Suprapubic skin (tissue), 4 donors: ENCODE results near the gene TNFRSF8. TPM values are rescaled to one million over a fixed set of nuclear protein-coding genes. Genes with fewer than 3 reads are reported as not detected.
"Not testable (repeated sequence)": the region's sequence is repeated elsewhere in the genome, so short reads cannot be mapped to it uniquely, and the experiment has no call there.

ENCODE experiments used
- DNase-seq, 2 donors: peaks; one replicate each; pipeline ENCODE4 v3.0.0-alpha.2; 2019; ENCODE audit warnings: low spot score in 2 of 2
- H3K27ac ChIP-seq: fragments of 200-600 bp; sonication (generic); one replicate; pipeline ENCODE4 v1.5.1; 2019
- H3K27me3 ChIP-seq: fragments of 200-600 bp; sonication (generic); one replicate; pipeline ENCODE4 v1.5.1; 2019
- H3K36me3 ChIP-seq: fragments of 200-600 bp; sonication (generic); one replicate; pipeline ENCODE4 v1.5.1; 2019
- H3K4me1 ChIP-seq: fragments of 200-600 bp; sonication (generic); one replicate; pipeline ENCODE4 v1.5.1; 2019
- H3K4me3 ChIP-seq: fragments of 200-600 bp; sonication (generic); one replicate; pipeline ENCODE4 v1.5.1; 2019; ENCODE audit warnings: mild to moderate bottlenecking
- H3K9me3 ChIP-seq: fragments of 200-600 bp; sonication (generic); one replicate; pipeline ENCODE4 v1.5.1; 2019
- CTCF ChIP-seq, 2 donors: fragments of 200-600 bp in 1 of 2; fragments of 450-650 bp in 1 of 2; sonication (generic) in 1 of 2; IDR thresholded peaks; one replicate each; pipeline ENCODE4 v1.5.1; 2016 to 2019; ENCODE audit warnings: antibody characterized with exemption in 2 of 2, mild to moderate bottlenecking in 1 of 2, moderate library complexity in 1 of 2
- EP300 ChIP-seq: sonication (generic); formaldehyde crosslinking; IDR thresholded peaks from one replicate; pipeline ENCODE4 v1.6.1; 2017; ENCODE audit warnings: antibody characterized with exemption
- POLR2A ChIP-seq, 2 donors: fragments of 450-650 bp; IDR thresholded peaks; one replicate each; pipeline ENCODE4 v1.6.1; 2017; ENCODE audit warnings: antibody characterized with exemption in 2 of 2, mild to moderate bottlenecking in 2 of 2, moderate library complexity in 2 of 2
- POLR2AphosphoS5 ChIP-seq, 3 donors: sonication (generic); formaldehyde crosslinking; IDR thresholded peaks; one replicate each; pipeline ENCODE4 v1.6.1; 2017; ENCODE audit warnings: antibody characterized with exemption in 3 of 3
- WGBS: methylation state at CpG from one replicate; pipeline ENCODE4 v1.1.5; 2018; 5-methylcytosine and 5-hydroxymethylcytosine counted together
- total RNA-seq, 4 donors: library from RNA; depleted of rRNA; stranded (reverse); fragments of >200 nt; gene quantifications; one replicate each; pipeline ENCODE4 v1.1.0, GENCODE V29; 2016

Gene TNFRSF8
- total RNA-seq, 4 donors from 2014 or later = 0.30 to 1.2 (median 0.75) TPM

- WGBS = 80% methylated on average over 7 of the region's 7 CpGs
- Histone ChIP-seq H3K4me1 (no peaks in the 10 kb centered on the region), H3K4me3 (no peak overlapping the region), H3K27me3 (peaks cover 3% of the 10 kb centered on the region), H3K27ac (no peak overlapping the region), H3K36me3 (no peaks in the 10 kb centered on the region), H3K9me3 (no peaks in the 10 kb centered on the region)
- no peak for DNase-seq
- TF ChIP-seq EP300 (no peak), POLR2AphosphoS5 (IDR thresholded peaks at IDR 0.05) (no peak), CTCF (IDR thresholded peaks at IDR 0.05) (no peak), POLR2A (IDR thresholded peaks at IDR 0.05) (no peak)
Measured at GRCh38 chr1:12099610-12100009, 36.5 kb downstream of the TNFRSF8 start.

- WGBS = 93% methylated on average over 6 of the region's 6 CpGs
- H3K4me3 ChIP-seq = no peak overlapping the region
- H3K4me1 ChIP-seq = no peaks in the 10 kb centered on the region
- no peak for TF ChIP-seq CTCF (IDR thresholded peaks at IDR 0.05)
- TF ChIP-seq EP300 = no peak
- TF ChIP-seq POLR2AphosphoS5 (IDR thresholded peaks at IDR 0.05) = no peak
- TF ChIP-seq POLR2A (IDR thresholded peaks at IDR 0.05) = no peak
- no peaks in the 10 kb centered on the region for H3K36me3 ChIP-seq
- DNase-seq = no peak
- H3K9me3 ChIP-seq = no peaks in the 10 kb centered on the region
- H3K27me3 ChIP-seq = peaks cover 6% of the 10 kb centered on the region
- no peak overlapping the region for H3K27ac ChIP-seq
Measured at GRCh38 chr1:12100071-12100470, 37.0 kb downstream of the TNFRSF8 start.

- 90% methylated on average over 3 of the region's 3 CpGs for WGBS
- not testable (repeated sequence) for H3K36me3 ChIP-seq, H3K27ac ChIP-seq, H3K4me3 ChIP-seq, H3K4me1 ChIP-seq, DNase-seq, H3K9me3 ChIP-seq
- peaks cover 10% of the 10 kb centered on the region for H3K27me3 ChIP-seq
Measured at GRCh38 chr1:12101120-12101519, 38.0 kb downstream of the TNFRSF8 start.

- peaks cover 18% of the 10 kb centered on the region for H3K27me3 ChIP-seq
- no peak overlapping the region for H3K27ac ChIP-seq
- no peak overlapping the region for H3K4me3 ChIP-seq
- TF ChIP-seq CTCF (IDR thresholded peaks at IDR 0.05) (no peak), EP300 (no peak), POLR2A (IDR thresholded peaks at IDR 0.05) (no peak), POLR2AphosphoS5 (IDR thresholded peaks at IDR 0.05) (no peak)
- no peak for DNase-seq
- H3K36me3 ChIP-seq = no peaks in the 10 kb centered on the region
- H3K9me3 ChIP-seq = no peaks in the 10 kb centered on the region
- no peaks in the 10 kb centered on the region for H3K4me1 ChIP-seq
- WGBS = 93% methylated on average over 10 of the region's 10 CpGs
Measured at GRCh38 chr1:12102066-12102465, 39.0 kb downstream of the TNFRSF8 start.

GRCh38 chr1:12104417-12104816 lies 41.3 kb downstream of the TNFRSF8 start:
- H3K9me3 ChIP-seq = no peaks in the 10 kb centered on the region
- no peak for TF ChIP-seq CTCF (IDR thresholded peaks at IDR 0.05)
- no peak for TF ChIP-seq EP300
- TF ChIP-seq POLR2A (IDR thresholded peaks at IDR 0.05) = no peak
- no peak for TF ChIP-seq POLR2AphosphoS5 (IDR thresholded peaks at IDR 0.05)
- no peak for DNase-seq
- no peaks in the 10 kb centered on the region for H3K4me1 ChIP-seq
- H3K27me3 ChIP-seq = peaks cover 18% of the 10 kb centered on the region
- no peaks in the 10 kb centered on the region for H3K36me3 ChIP-seq
- 78% methylated on average over 13 of the region's 13 CpGs for WGBS
- no peak overlapping the region for H3K27ac ChIP-seq
- H3K4me3 ChIP-seq = no peak overlapping the region

GRCh38 chr1:12106153-12106552 lies 43.0 kb downstream of the TNFRSF8 start:
- TF ChIP-seq CTCF (IDR thresholded peaks at IDR 0.05) (no peak), EP300 (no peak), POLR2A (IDR thresholded peaks at IDR 0.05) (no peak), POLR2AphosphoS5 (IDR thresholded peaks at IDR 0.05) (no peak)
- Histone ChIP-seq H3K36me3 (no peaks in the 10 kb centered on the region), H3K27me3 (peaks cover 18% of the 10 kb centered on the region), H3K27ac (no peak overlapping the region), H3K4me3 (no peak overlapping the region), H3K9me3 (no peaks in the 10 kb centered on the region), H3K4me1 (no peaks in the 10 kb centered on the region)
- WGBS = 77% methylated on average over 5 of the region's 5 CpGs
- DNase-seq = no peak

GRCh38 chr1:12106861-12107260 lies 43.8 kb downstream of the TNFRSF8 start:
- not testable (repeated sequence) for H3K36me3 ChIP-seq, H3K4me3 ChIP-seq, DNase-seq, H3K9me3 ChIP-seq, H3K27ac ChIP-seq, H3K4me1 ChIP-seq
- 80% methylated on average over 9 of the region's 9 CpGs for WGBS
- peaks cover 18% of the 10 kb centered on the region for H3K27me3 ChIP-seq
